Mucosa of rectum (tissue), 2 donors: ENCODE data around the gene FBXW8.

Experiments used
- H3K27ac ChIP-seq, 2 donors: one replicate each; pipeline ENCODE4 v1.7.0; 2013; ENCODE audit warnings: inconsistent platforms in 2 of 2, low read depth in 2 of 2, low read length in 2 of 2
- H3K27me3 ChIP-seq, 2 donors: one replicate each; pipeline ENCODE4 v1.7.0; 2013; ENCODE audit warnings: low read length in 2 of 2; ENCODE audit not compliant: control insufficient read depth in 2 of 2, insufficient read depth in 2 of 2
- H3K36me3 ChIP-seq, 2 donors: one replicate each; pipeline ENCODE4 v1.7.0; 2013; ENCODE audit warnings: low read length in 2 of 2; ENCODE audit not compliant: control insufficient read depth in 2 of 2, insufficient read depth in 2 of 2
- H3K4me1 ChIP-seq, 2 donors: one replicate each; pipeline ENCODE4 v1.7.0; 2013; ENCODE audit warnings: low read length in 2 of 2, mild to moderate bottlenecking in 1 of 2; ENCODE audit not compliant: control insufficient read depth in 2 of 2, insufficient read depth in 2 of 2
- H3K4me3 ChIP-seq, 2 donors: one replicate each; pipeline ENCODE4 v1.7.0; 2013; ENCODE audit warnings: low read length in 2 of 2
- H3K9ac ChIP-seq, 2 donors: one replicate each; pipeline ENCODE4 v1.7.0; 2013; ENCODE audit warnings: low read length in 2 of 2, low read depth in 1 of 2, mild to moderate bottlenecking in 1 of 2
- H3K9me3 ChIP-seq, 2 donors: one replicate each; pipeline ENCODE4 v1.7.0; 2013; ENCODE audit warnings: low read length in 2 of 2; ENCODE audit not compliant: control insufficient read depth in 2 of 2
- donor health status: healthy.
- donor health status: Normal muscosa, but diverticular disease.

FBXW8 gene

GRCh38 chr12:116887244-116887643, 23.5 kb upstream of the FBXW8 start:
- H3K27me3 ChIP-seq, result peaks cover 6 to 12% of the 10 kb centered on the region in 2 donors
- no peak overlapping the region for H3K9ac ChIP-seq
- H3K9me3 ChIP-seq, result no peaks in the 10 kb centered on the region
- no peak overlapping the region for H3K27ac ChIP-seq
- H3K4me1 ChIP-seq, result peaks cover 2% of the 10 kb centered on the region in 2 donors
- H3K4me3 ChIP-seq, result no peak overlapping the region
- H3K36me3 ChIP-seq, result no peaks in the 10 kb centered on the region

- Histone ChIP-seq H3K36me3 (no peaks in the 10 kb centered on the region), H3K9ac (no peak overlapping the region), H3K27me3 (peaks cover under 1 to 7% of the 10 kb centered on the region in 2 donors), H3K4me1 (peaks cover 2% of the 10 kb centered on the region in 2 donors), H3K9me3 (no peaks in the 10 kb centered on the region), H3K27ac (no peak overlapping the region), H3K4me3 (no peak overlapping the region)
These were observed 22.9 kb upstream of the FBXW8 start for GRCh38 chr12:116887897-116888296.

- no peaks in the 10 kb centered on the region for H3K9me3 ChIP-seq
- no peak overlapping the region for H3K27ac ChIP-seq
- no peaks in the 10 kb centered on the region for H3K36me3 ChIP-seq
- H3K4me3 ChIP-seq, result no peak overlapping the region
- H3K9ac ChIP-seq, result no peak overlapping the region
- H3K4me1 ChIP-seq, result peaks cover 2% of the 10 kb centered on the region in 2 donors
- H3K27me3 ChIP-seq, result no peaks in the 10 kb centered on the region
These were observed 20.4 kb upstream of the FBXW8 start for GRCh38 chr12:116890330-116890729.

GRCh38 chr12:116891019-116891418, 19.7 kb upstream of the FBXW8 start:
- Histone ChIP-seq H3K9ac (no peak overlapping the region), H3K27me3 (no peaks in the 10 kb centered on the region), H3K27ac (no peak overlapping the region), H3K36me3 (no peaks in the 10 kb centered on the region), H3K9me3 (no peaks in the 10 kb centered on the region), H3K4me3 (no peak overlapping the region), H3K4me1 (peaks cover 2% of the 10 kb centered on the region in 2 donors)

- H3K27me3 ChIP-seq, result no peaks in the 10 kb centered on the region
- no peak overlapping the region for H3K9ac ChIP-seq
- H3K36me3 ChIP-seq, result no peaks in the 10 kb centered on the region
- no peak overlapping the region for H3K4me3 ChIP-seq
- H3K27ac ChIP-seq, result no peak overlapping the region
- no peaks in the 10 kb centered on the region for H3K9me3 ChIP-seq
- H3K4me1 ChIP-seq, result peaks cover 1 to 2% of the 10 kb centered on the region in 2 donors
These were observed 18.2 kb upstream of the FBXW8 start for GRCh38 chr12:116892349-116893140.

GRCh38 chr12:116894913-116895312, 15.8 kb upstream of the FBXW8 start:
- Histone ChIP-seq H3K36me3 (no peaks in the 10 kb centered on the region), H3K27ac (no peak overlapping the region), H3K27me3 (no peaks in the 10 kb centered on the region), H3K9ac (no peak overlapping the region), H3K4me1 (no peaks in the 10 kb centered on the region), H3K9me3 (no peaks in the 10 kb centered on the region), H3K4me3 (no peak overlapping the region)

GRCh38 chr12:116896411-116896924, 14.3 kb upstream of the FBXW8 start:
- Histone ChIP-seq H3K4me3 (no peak overlapping the region), H3K9ac (no peak overlapping the region), H3K4me1 (no peaks in the 10 kb centered on the region), H3K27ac (no peak overlapping the region), H3K9me3 (no peaks in the 10 kb centered on the region), H3K36me3 (no peaks in the 10 kb centered on the region), H3K27me3 (no peaks in the 10 kb centered on the region)

- no peaks in the 10 kb centered on the region for H3K9me3 ChIP-seq
- H3K9ac ChIP-seq, result no peak overlapping the region
- H3K27ac ChIP-seq, result no peak overlapping the region
- no peaks in the 10 kb centered on the region for H3K4me1 ChIP-seq
- no peak overlapping the region for H3K4me3 ChIP-seq
- no peaks in the 10 kb centered on the region for H3K27me3 ChIP-seq
- H3K36me3 ChIP-seq, result no peaks in the 10 kb centered on the region
These were observed 13.3 kb upstream of the FBXW8 start for GRCh38 chr12:116897476-116897875.

- H3K27me3 ChIP-seq, result no peaks in the 10 kb centered on the region
- no peaks in the 10 kb centered on the region for H3K9me3 ChIP-seq
- H3K9ac ChIP-seq, result no peak overlapping the region
- no peaks in the 10 kb centered on the region for H3K4me1 ChIP-seq
- no peaks in the 10 kb centered on the region for H3K36me3 ChIP-seq
- no peak overlapping the region for H3K27ac ChIP-seq
- H3K4me3 ChIP-seq, result no peak overlapping the region
These were observed 12.1 kb upstream of the FBXW8 start for GRCh38 chr12:116898669-116899068.

GRCh38 chr12:116901612-116902011, 9.1 kb upstream of the FBXW8 start:
- no peaks in the 10 kb centered on the region for H3K4me1 ChIP-seq
- H3K9me3 ChIP-seq, result no peaks in the 10 kb centered on the region
- no peak overlapping the region for H3K9ac ChIP-seq
- no peak overlapping the region for H3K27ac ChIP-seq
- H3K27me3 ChIP-seq, result no peaks in the 10 kb centered on the region
- H3K4me3 ChIP-seq, result no peak overlapping the region
- no peaks in the 10 kb centered on the region for H3K36me3 ChIP-seq
